NCI-H2171 treated with DMSO at 0.1 percent for 48 hours (cell line): ENCODE results near the gene POFUT2.

Experiments
- DNase-seq: peaks from one replicate; lab custom pipeline; 2025; lab: John Stamatoyannopoulos, UW

Gene POFUT2

GRCh38 chr21:45248893-45249381 is 38.8 kb downstream of the POFUT2 start:
- peak; percentile 86 for DNase-seq

GRCh38 chr21:45248301-45248892 is 39.3 kb downstream of the POFUT2 start:
- no peak for DNase-seq

- DNase-seq = no peak
These were observed 41.0 kb downstream of the POFUT2 start for GRCh38 chr21:45246386-45247320.

GRCh38 chr21:45244799-45245340 is 42.8 kb downstream of the POFUT2 start:
- DNase-seq = no peak

GRCh38 chr21:45243603-45244002 is 44.1 kb downstream of the POFUT2 start:
- DNase-seq = no peak

GRCh38 chr21:45241357-45241756 is 46.3 kb downstream of the POFUT2 start:
- DNase-seq = no peak

GRCh38 chr21:45237401-45237800 is 50.3 kb downstream of the POFUT2 start:
- no peak for DNase-seq

- no peak for DNase-seq
These were observed 51.2 kb downstream of the POFUT2 start for GRCh38 chr21:45236481-45236880.

- no peak for DNase-seq
These were observed 52.2 kb downstream of the POFUT2 start for GRCh38 chr21:45235488-45235887.

- no peak for DNase-seq
These were observed 52.7 kb downstream of the POFUT2 start for GRCh38 chr21:45234965-45235364.

GRCh38 chr21:45234127-45234526 is 53.6 kb downstream of the POFUT2 start:
- DNase-seq = no peak

GRCh38 chr21:45231705-45232104 is 56.0 kb downstream of the POFUT2 start:
- no peak for DNase-seq

GRCh38 chr21:45228656-45229240 is 58.9 kb downstream of the POFUT2 start:
- DNase-seq = no peak

- no peak for DNase-seq
These were observed 59.5 kb downstream of the POFUT2 start for GRCh38 chr21:45228171-45228641.

- no peak for DNase-seq
These were observed 60.0 kb downstream of the POFUT2 start for GRCh38 chr21:45227735-45228134.

GRCh38 chr21:45226540-45227326 is 61.0 kb downstream of the POFUT2 start:
- no peak for DNase-seq

- DNase-seq = no peak
These were observed 61.9 kb downstream of the POFUT2 start for GRCh38 chr21:45225741-45226327.

GRCh38 chr21:45225041-45225740 is 62.5 kb downstream of the POFUT2 start:
- DNase-seq = no peak

- no peak for DNase-seq
These were observed 63.3 kb downstream of the POFUT2 start for GRCh38 chr21:45224189-45224938.
